ENCODE results near the gene DDX39A. TPM values are rescaled to one million over a fixed set of nuclear protein-coding genes. Genes with fewer than 3 reads are reported as not detected.

The DDX39A gene
- total and polyA plus RNA-seq, 2 of the 13 experiments (the other 11 are each of a cell fraction or from before 2014, with no cell fraction given), result 34.6 to 90.4 TPM

DNA sequence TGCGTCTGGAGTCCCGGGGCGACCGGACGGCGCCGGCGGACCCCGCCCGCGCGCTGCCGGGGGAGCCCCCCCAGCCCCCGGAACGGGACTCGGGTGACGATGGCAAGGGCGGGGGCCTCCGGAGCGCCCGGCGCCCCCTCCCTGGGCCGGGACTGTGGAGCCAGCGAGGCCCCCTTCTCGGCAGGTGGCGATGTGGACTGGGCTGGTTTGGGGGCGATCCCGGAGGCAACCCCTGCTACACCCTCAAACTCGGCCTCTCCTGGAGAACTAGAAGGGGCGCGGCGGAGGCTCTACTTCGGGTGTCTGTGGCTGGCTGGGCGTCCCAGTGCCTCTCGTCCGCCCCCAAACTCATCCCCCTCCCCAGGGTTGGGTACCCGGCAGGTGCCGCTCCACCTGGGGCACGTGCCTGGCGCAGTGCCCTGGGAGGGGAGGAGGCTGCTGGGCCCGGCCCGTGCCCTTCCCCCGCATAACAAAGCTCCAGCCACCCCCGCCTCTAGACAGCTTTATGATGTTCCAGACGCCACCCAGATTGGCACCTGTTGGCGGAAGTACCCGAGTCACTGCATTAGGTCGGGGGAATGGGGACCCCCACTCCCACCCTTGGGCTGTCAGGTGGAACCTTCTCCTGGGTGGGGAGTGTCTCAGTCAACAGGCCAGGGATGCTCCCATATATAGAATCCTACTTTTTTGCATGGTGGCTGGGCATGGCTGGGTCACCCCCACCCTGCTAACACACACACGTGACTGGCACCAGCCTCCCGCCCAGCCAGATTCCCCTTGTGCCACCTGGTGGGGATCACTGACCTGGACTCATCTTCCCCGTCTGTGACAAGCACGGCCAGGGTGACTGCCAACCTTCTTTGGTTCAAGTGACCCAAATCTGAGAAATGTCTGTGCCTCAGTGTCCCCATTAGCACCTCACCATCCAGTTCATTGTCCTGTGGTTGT, 14.7 kb upstream of the DDX39A start:
- no TSS peak for BruUV-seq (replicated peaks)
- TF ChIP-seq ATF7-NPFF (CRISPR knock-in tag; IDR thresholded peaks at IDR 0.05; ENCODE audit: low read depth) (0 out of 2 replicates have a peak, but pooled peaks have one; percentile 30), NPAS2 (CRISPR knock-in tag; IDR thresholded peaks at IDR 0.05; ENCODE audit: borderline replicate concordance) (no peak), PCBP1 (IDR thresholded peaks at IDR 0.05; ENCODE audit: borderline replicate concordance, low read depth, low read length) (no peak), ZEB1 (IDR thresholded peaks at IDR 0.05; ENCODE audit: insufficient replicate concordance, low read depth) (peak; percentile 88), AKAP8 (CRISPR knock-in tag; IDR thresholded peaks at IDR 0.05) (0 out of 2 replicates have a peak, but pooled peaks have one; percentile 17), ZNF350 (CRISPR knock-in tag; IDR thresholded peaks at IDR 0.05; ENCODE audit: borderline replicate concordance, low read depth) (peak; percentile 4; the same call in 1 of the 2 replicates), ZBTB25 (CRISPR knock-in tag; IDR thresholded peaks at IDR 0.05) (no peak), SALL1 (CRISPR knock-in tag; IDR thresholded peaks at IDR 0.05) (peak; percentile 29; the same call in 1 of the 2 replicates), ZBTB7A (CRISPR knock-in tag; IDR thresholded peaks at IDR 0.05) (0 out of 2 replicates have a peak, but pooled peaks have one; percentile 33), RBFOX2 (IDR thresholded peaks at IDR 0.05; ENCODE audit: low read depth, low read length) (peak; percentile 49; the same call in 1 of the 2 replicates), RAD21 (CRISPR knock-in tag; IDR thresholded peaks at IDR 0.05) (peak; percentile 22; the same call in 1 of the 2 replicates)
- TF ChIP-seq, protein P1, sequence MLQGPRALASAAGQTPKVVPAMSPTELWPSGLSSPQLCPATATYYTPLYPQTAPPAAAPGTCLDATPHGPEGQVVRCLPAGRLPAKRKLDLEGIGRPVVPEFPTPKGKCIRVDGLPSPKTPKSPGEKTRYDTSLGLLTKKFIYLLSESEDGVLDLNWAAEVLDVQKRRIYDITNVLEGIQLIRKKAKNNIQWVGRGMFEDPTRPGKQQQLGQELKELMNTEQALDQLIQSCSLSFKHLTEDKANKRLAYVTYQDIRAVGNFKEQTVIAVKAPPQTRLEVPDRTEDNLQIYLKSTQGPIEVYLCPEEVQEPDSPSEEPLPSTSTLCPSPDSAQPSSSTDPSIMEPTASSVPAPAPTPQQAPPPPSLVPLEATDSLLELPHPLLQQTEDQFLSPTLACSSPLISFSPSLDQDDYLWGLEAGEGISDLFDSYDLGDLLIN (CRISPR knock-in tag; IDR thresholded peaks at IDR 0.05; ENCODE audit: borderline replicate concordance), result 0 out of 2 replicates have a peak, but pooled peaks have one; percentile 24
- TF ChIP-seq, protein P2, sequence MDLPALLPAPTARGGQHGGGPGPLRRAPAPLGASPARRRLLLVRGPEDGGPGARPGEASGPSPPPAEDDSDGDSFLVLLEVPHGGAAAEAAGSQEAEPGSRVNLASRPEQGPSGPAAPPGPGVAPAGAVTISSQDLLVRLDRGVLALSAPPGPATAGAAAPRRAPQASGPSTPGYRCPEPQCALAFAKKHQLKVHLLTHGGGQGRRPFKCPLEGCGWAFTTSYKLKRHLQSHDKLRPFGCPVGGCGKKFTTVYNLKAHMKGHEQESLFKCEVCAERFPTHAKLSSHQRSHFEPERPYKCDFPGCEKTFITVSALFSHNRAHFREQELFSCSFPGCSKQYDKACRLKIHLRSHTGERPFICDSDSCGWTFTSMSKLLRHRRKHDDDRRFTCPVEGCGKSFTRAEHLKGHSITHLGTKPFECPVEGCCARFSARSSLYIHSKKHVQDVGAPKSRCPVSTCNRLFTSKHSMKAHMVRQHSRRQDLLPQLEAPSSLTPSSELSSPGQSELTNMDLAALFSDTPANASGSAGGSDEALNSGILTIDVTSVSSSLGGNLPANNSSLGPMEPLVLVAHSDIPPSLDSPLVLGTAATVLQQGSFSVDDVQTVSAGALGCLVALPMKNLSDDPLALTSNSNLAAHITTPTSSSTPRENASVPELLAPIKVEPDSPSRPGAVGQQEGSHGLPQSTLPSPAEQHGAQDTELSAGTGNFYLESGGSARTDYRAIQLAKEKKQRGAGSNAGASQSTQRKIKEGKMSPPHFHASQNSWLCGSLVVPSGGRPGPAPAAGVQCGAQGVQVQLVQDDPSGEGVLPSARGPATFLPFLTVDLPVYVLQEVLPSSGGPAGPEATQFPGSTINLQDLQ (CRISPR knock-in tag; IDR thresholded peaks at IDR 0.05), result 0 out of 2 replicates have a peak, but pooled peaks have one; percentile 75

More for the DNA sequence above, 14.7 kb upstream of the DDX39A start:
- peaks cover 6% of the 10 kb centered on the region for H3K79me2 ChIP-seq (ENCODE audit: insufficient read depth, low read length)
- H3K9me3 ChIP-seq (ENCODE audit: low read length), result no peaks in the 10 kb centered on the region
- no peaks in the 10 kb centered on the region; a peak in 1 of 5 replicates for H3K36me3 ChIP-seq (replicated peaks in 1 of 2; ENCODE audit: control insufficient read depth in 1 of 2, insufficient read depth in 2 of 2, low read length in 2 of 2)
- ChIA-PET POLR2A (no interaction called here), CTCF (ENCODE audit: low intra/inter-chr PET ratio, low total read pairs) (no interaction called here)
- H4K20me1 ChIP-seq (ENCODE audit: insufficient read depth, low read length), result peaks cover 2% of the 10 kb centered on the region; the same call in 1 of the 2 replicates
- peak overlapping the region; percentile 66 to 81 (median 80) for H3K4me3 ChIP-seq (replicated peaks in 1 of 3; ENCODE audit: insufficient read depth in 1 of 3, low read depth in 2 of 3, low read length in 3 of 3)
- intact Hi-C loops (cut with micrococcal nuclease; ENCODE audit: unreplicated experiment), result no loop called here
- peak overlapping the region; percentile 83 for H3K9ac ChIP-seq (ENCODE audit: insufficient read depth, low read depth, low read length)
- no peak for FAIRE-seq
- no peak overlapping the region for H2AFZ ChIP-seq (ENCODE audit: low read length)
- ATAC-seq, result peak; percentile 15
- H3K4me1 ChIP-seq (ENCODE audit: insufficient read depth, low read length), result peaks cover 32% of the 10 kb centered on the region
- peak overlapping the region; percentile 91 for H3K4me2 ChIP-seq (ENCODE audit: low read depth, low read length)
- H3K27ac ChIP-seq (ENCODE audit: extremely low read length, insufficient read depth, low read length), result peak overlapping the region; percentile 33
- no peak for DNase-seq (ENCODE audit: low spot score)
- in situ Hi-C loops (cut with HindIII; ENCODE audit: extremely low pct_ligation_motif_present, low pct_unique_long_range_greater_than_20kb), result no loop called here
- 10% methylated on average over 5 of the region's 52 CpGs for WGBS (ENCODE audit: low lambda C conversion rate)
- no peaks in the 10 kb centered on the region for H3K27me3 ChIP-seq (ENCODE audit: control insufficient read depth in 1 of 2, insufficient read depth in 2 of 2, low read length in 2 of 2)
